ENCODE measurements around the gene TSPAN7.

TSPAN7 gene

GRCh38 chrX:38596939-38597338 is 35.6 kb downstream of the TSPAN7 start:
- no peak for DNase-seq

GRCh38 chrX:38599796-38600755 is 38.7 kb downstream of the TSPAN7 start:
- DNase-seq = no peak

GRCh38 chrX:38601866-38602265 is 40.5 kb downstream of the TSPAN7 start:
- no peak for DNase-seq

- no peak for DNase-seq
Observed at GRCh38 chrX:38606821-38607220, 45.5 kb downstream of the TSPAN7 start.

- DNase-seq = no peak
Observed at GRCh38 chrX:38607976-38608375, 46.6 kb downstream of the TSPAN7 start.

GRCh38 chrX:38610849-38611248 is 49.5 kb downstream of the TSPAN7 start:
- DNase-seq = no peak

- DNase-seq = no peak
Observed at GRCh38 chrX:38612281-38612680, 50.9 kb downstream of the TSPAN7 start.

GRCh38 chrX:38614485-38614884 is 53.1 kb downstream of the TSPAN7 start:
- no peak for DNase-seq

GRCh38 chrX:38616904-38617303 is 55.6 kb downstream of the TSPAN7 start:
- no peak for DNase-seq

GRCh38 chrX:38618180-38618579 is 56.8 kb downstream of the TSPAN7 start:
- no peak for DNase-seq

- no peak for DNase-seq
Observed at GRCh38 chrX:38620623-38621022, 59.3 kb downstream of the TSPAN7 start.

- DNase-seq = no peak
Observed at GRCh38 chrX:38626296-38626695, 65.0 kb downstream of the TSPAN7 start.

GRCh38 chrX:38627683-38628082 is 66.3 kb downstream of the TSPAN7 start:
- DNase-seq = no peak

- no peak for DNase-seq
Observed at GRCh38 chrX:38628587-38628986, 67.2 kb downstream of the TSPAN7 start.

- no peak for DNase-seq
Observed at GRCh38 chrX:38632516-38632915, 71.2 kb downstream of the TSPAN7 start.

- no peak for DNase-seq
Observed at GRCh38 chrX:38634665-38635064, 73.3 kb downstream of the TSPAN7 start.

GRCh38 chrX:38636949-38637819 is 75.8 kb downstream of the TSPAN7 start:
- no peak for DNase-seq

- no peak for DNase-seq
Observed at GRCh38 chrX:38638952-38639529, 77.7 kb downstream of the TSPAN7 start.

GRCh38 chrX:38639730-38640129 is 78.4 kb downstream of the TSPAN7 start:
- no peak for DNase-seq

- no peak for DNase-seq
Observed at GRCh38 chrX:38641197-38641596, 79.9 kb downstream of the TSPAN7 start.

GRCh38 chrX:38643903-38644302 is 82.6 kb downstream of the TSPAN7 start:
- DNase-seq = no peak

- DNase-seq = no peak
Observed at GRCh38 chrX:38646129-38646528, 84.8 kb downstream of the TSPAN7 start.

- no peak for DNase-seq
Observed at GRCh38 chrX:38649221-38649620, 87.9 kb downstream of the TSPAN7 start.
